IPS-15b (cell line): ENCODE results near the gene SLC16A14.
"Not testable (repeated sequence)": the region's sequence is repeated elsewhere in the genome, so short reads cannot be mapped to it uniquely, and the experiment has no call there.

Experiments used
- H3K27me3 ChIP-seq: one replicate; pipeline ENCODE4 v1.6.1; 2013; ENCODE audit warnings: low read length; ENCODE audit not compliant: control insufficient read depth, insufficient read depth
- H3K36me3 ChIP-seq: one replicate; pipeline ENCODE4 v1.6.1; 2013; ENCODE audit warnings: low read length; ENCODE audit not compliant: control insufficient read depth, insufficient read depth
- H3K4me1 ChIP-seq: one replicate; pipeline ENCODE4 v1.6.1; 2013; ENCODE audit warnings: mild to moderate bottlenecking, low read length; ENCODE audit not compliant: control insufficient read depth, insufficient read depth
- H3K4me3 ChIP-seq: one replicate; pipeline ENCODE4 v1.5.1; 2013; ENCODE audit warnings: low read depth, low read length
- H3K9ac ChIP-seq: one replicate; pipeline ENCODE4 v1.6.1; 2013; ENCODE audit warnings: low read depth, mild to moderate bottlenecking, low read length
- H3K9me3 ChIP-seq: one replicate; pipeline ENCODE4 v1.6.1; 2013; ENCODE audit warnings: mild to moderate bottlenecking, low read length; ENCODE audit not compliant: control insufficient read depth, insufficient read depth

The SLC16A14 gene, protein sequence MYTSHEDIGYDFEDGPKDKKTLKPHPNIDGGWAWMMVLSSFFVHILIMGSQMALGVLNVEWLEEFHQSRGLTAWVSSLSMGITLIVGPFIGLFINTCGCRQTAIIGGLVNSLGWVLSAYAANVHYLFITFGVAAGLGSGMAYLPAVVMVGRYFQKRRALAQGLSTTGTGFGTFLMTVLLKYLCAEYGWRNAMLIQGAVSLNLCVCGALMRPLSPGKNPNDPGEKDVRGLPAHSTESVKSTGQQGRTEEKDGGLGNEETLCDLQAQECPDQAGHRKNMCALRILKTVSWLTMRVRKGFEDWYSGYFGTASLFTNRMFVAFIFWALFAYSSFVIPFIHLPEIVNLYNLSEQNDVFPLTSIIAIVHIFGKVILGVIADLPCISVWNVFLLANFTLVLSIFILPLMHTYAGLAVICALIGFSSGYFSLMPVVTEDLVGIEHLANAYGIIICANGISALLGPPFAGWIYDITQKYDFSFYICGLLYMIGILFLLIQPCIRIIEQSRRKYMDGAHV

GRCh38 chr2:230068651-230069055 lies at the start of gene SLC16A14:
Gene SLC16A14 (minus strand): TSS chr2:230068924. CDS start chr2:230059352, 9,572 bp downstream.
- no peaks in the 10 kb centered on the region for H3K36me3 ChIP-seq
- H3K27me3 ChIP-seq: peaks cover 24% of the 10 kb centered on the region
- H3K4me1 ChIP-seq: peaks cover 4% of the 10 kb centered on the region
- peak within 1 kb of the TSS; percentile 56 for H3K4me3 ChIP-seq
- no peaks in the 10 kb centered on the region for H3K9me3 ChIP-seq
- no peak within 1 kb of the TSS for H3K9ac ChIP-seq

DNA sequence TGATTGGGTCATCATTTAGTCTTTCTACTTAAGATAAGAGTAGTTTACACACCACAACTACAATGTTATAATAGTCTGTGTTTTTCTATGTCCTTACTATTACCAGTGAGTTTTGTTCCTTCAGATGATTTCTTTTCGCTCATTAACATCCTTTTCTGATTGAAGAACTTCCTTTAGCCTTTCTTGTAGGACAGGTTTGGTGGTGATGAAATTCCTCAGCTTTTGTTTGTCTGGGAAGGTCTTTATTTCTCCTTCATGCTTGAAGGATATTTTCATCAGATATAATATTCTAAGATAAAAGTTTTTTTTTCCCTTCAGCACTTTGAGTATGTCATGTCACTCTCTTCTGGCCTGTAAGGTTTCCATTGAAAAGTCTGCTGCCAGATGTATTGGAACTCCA lies 38.0 kb upstream of the SLC16A14 start:
- Histone ChIP-seq H3K4me1 (no peaks in the 10 kb centered on the region), H3K36me3 (no peaks in the 10 kb centered on the region), H3K27me3 (no peaks in the 10 kb centered on the region), H3K9ac (no peak overlapping the region), H3K4me3 (no peak overlapping the region), H3K9me3 (no peaks in the 10 kb centered on the region)

DNA sequence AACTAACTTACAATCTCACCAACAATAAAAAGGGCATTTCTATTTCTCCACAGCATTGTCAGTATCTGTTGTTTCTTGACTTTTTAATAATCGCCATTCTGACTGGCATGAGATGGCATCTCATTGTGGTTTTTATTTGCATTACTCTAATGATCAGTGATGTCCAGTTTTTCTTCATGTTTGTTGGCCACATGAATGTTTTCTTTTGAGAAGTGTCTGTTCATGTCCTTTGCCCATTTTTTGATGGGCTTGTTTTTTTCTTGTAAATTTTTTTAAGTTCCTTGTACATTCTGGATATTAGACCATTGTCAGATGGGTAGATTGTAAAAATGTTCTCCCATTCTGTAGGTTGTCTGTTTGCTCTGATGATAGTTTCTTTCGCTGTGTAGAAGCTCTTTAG lies 33.2 kb upstream of the SLC16A14 start:
- not testable (repeated sequence) for H3K9me3 ChIP-seq, H3K9ac ChIP-seq, H3K36me3 ChIP-seq, H3K4me1 ChIP-seq, H3K4me3 ChIP-seq, H3K27me3 ChIP-seq

GRCh38 chr2:230097841-230098240 lies 29.1 kb upstream of the SLC16A14 start:
- H3K4me3 ChIP-seq: no peak overlapping the region
- no peaks in the 10 kb centered on the region for H3K4me1 ChIP-seq
- H3K27me3 ChIP-seq: no peaks in the 10 kb centered on the region
- no peaks in the 10 kb centered on the region for H3K36me3 ChIP-seq
- H3K9me3 ChIP-seq: no peaks in the 10 kb centered on the region
- no peak overlapping the region for H3K9ac ChIP-seq

DNA sequence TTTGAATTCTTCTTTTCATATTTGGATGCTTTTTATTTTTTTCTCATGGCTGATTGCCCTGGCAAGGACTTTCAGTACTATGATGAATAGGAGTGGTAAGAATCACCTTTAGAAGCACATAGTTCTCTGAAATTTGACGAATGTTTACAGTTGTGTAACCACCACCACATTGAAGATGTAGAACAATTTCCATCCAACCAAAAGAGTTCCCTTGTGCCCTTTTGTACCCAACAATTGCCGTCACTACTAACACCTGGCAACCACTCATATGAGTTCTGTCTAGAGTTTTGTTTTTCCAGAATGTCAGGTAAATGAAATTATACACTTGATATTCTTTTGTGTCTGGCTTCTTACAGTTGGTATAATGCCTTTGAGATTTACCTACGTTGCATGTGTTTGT lies 28.7 kb upstream of the SLC16A14 start:
- no peak overlapping the region for H3K4me3 ChIP-seq
- no peaks in the 10 kb centered on the region for H3K36me3 ChIP-seq
- H3K4me1 ChIP-seq: no peaks in the 10 kb centered on the region
- no peaks in the 10 kb centered on the region for H3K9me3 ChIP-seq
- H3K27me3 ChIP-seq: no peaks in the 10 kb centered on the region
- no peak overlapping the region for H3K9ac ChIP-seq

DNA sequence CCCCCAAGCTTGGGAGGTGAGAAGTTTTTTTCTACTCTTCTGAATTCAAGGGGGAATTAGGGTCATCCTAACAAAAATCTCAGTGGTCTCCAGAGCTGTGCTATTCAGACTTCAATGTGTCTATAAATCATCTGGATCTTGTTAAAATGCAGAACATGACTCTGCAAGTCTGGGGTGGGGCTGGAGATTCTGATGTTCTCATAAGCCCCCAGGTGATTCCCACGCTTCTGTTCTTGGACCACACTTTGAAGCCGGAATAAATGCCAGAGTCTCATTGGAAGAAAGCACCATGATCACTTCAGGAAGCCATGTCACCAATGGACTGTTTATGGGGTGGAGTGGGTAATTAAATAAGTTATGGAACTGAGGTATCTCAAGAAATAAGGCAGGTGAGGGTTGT lies 22.2 kb upstream of the SLC16A14 start:
- H3K27me3 ChIP-seq: no peaks in the 10 kb centered on the region
- H3K9me3 ChIP-seq: no peaks in the 10 kb centered on the region
- no peaks in the 10 kb centered on the region for H3K4me1 ChIP-seq
- H3K4me3 ChIP-seq: no peak overlapping the region
- no peak overlapping the region for H3K9ac ChIP-seq
- no peaks in the 10 kb centered on the region for H3K36me3 ChIP-seq

GRCh38 chr2:230085201-230085600 lies 16.5 kb upstream of the SLC16A14 start:
- H3K4me1 ChIP-seq: no peaks in the 10 kb centered on the region
- H3K4me3 ChIP-seq: no peak overlapping the region
- H3K9me3 ChIP-seq: no peaks in the 10 kb centered on the region
- no peaks in the 10 kb centered on the region for H3K36me3 ChIP-seq
- no peaks in the 10 kb centered on the region for H3K27me3 ChIP-seq
- no peak overlapping the region for H3K9ac ChIP-seq

DNA sequence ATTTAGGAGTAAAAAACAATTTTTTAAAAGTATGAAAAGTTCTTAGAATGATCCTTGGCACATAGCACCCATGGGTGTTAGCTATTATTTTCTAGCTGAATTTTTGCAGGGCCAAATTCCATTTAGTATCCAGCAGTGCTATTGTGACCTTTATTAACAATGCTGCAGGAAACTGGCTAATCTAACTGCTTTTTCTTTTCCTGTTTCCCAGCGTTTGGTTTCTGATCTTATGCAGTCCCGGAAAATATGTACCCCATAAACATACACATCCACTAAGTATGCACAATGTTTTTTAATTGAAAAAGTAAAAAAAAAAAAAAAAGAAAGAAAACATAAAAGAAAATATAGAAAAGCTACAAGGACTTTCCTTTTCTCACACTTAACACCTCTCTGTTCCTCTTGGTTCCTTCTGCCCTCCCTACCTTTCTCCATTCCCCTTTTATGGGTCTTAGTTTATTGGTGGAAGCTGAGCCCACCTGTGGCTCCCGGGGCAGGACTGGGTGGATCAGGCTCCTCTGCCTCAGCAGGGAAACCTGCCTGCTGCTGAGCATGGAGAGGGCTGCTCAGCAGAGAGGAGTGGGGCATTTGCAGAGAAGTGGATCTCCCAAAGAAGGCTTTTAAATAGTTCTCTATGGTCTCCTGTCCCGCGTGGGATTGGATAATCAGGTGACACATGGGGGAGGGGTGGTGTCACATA lies 9.3 kb upstream of the SLC16A14 start:
- no peaks in the 10 kb centered on the region for H3K4me1 ChIP-seq
- H3K36me3 ChIP-seq: no peaks in the 10 kb centered on the region
- H3K4me3 ChIP-seq: no peak overlapping the region
- H3K27me3 ChIP-seq: no peaks in the 10 kb centered on the region
- no peak overlapping the region for H3K9ac ChIP-seq
- no peaks in the 10 kb centered on the region for H3K9me3 ChIP-seq

- H3K9ac ChIP-seq: no peak overlapping the region
- H3K9me3 ChIP-seq: no peaks in the 10 kb centered on the region
- no peaks in the 10 kb centered on the region for H3K36me3 ChIP-seq
- no peaks in the 10 kb centered on the region for H3K27me3 ChIP-seq
- H3K4me3 ChIP-seq: no peak overlapping the region
- H3K4me1 ChIP-seq: no peaks in the 10 kb centered on the region
Observed at GRCh38 chr2:230076819-230077218, 8.1 kb upstream of the SLC16A14 start.

DNA sequence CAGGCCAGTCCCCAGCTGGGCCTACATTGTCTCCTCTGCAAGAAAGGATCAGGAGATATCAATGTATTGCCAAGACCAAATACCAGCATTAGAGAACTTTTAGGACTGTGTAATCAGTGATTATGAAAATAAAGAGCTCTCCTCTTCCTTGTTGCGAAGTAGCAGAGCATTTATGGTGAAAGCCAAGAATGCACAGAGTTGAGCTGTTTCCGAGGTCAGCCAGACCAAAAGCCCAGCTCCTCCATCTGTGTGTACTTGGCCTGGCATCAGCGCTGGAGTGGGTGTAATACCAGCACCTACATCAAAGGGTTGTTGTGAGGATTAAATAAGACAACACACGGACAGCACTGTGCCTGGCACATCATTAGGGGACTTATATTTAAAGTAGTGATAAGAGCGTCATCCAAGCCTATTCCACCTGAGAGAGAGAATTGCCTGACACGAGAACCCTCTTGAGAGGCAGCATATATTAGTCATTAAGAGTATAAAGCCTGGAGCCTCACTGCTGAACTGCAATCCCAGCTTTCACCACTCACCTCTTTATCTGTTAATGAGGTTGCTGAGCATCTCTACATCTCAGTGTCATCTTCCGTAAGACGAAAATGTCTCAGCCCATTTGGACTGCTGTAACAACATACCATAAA lies 7.4 kb upstream of the SLC16A14 start:
- Histone ChIP-seq H3K27me3 (no peaks in the 10 kb centered on the region), H3K9me3 (no peaks in the 10 kb centered on the region), H3K4me1 (no peaks in the 10 kb centered on the region), H3K4me3 (no peak overlapping the region), H3K9ac (no peak overlapping the region), H3K36me3 (no peaks in the 10 kb centered on the region)

GRCh38 chr2:230071421-230071820 lies 2.7 kb upstream of the SLC16A14 start:
- Histone ChIP-seq H3K4me1 (peaks cover 4% of the 10 kb centered on the region), H3K4me3 (no peak overlapping the region), H3K36me3 (no peaks in the 10 kb centered on the region), H3K9me3 (no peaks in the 10 kb centered on the region), H3K27me3 (peaks cover 24% of the 10 kb centered on the region), H3K9ac (no peak overlapping the region)
